ENCODE results near the gene NDUFB10. TPM values are rescaled to one million over a fixed set of nuclear protein-coding genes. Genes with fewer than 3 reads are reported as not detected.
A peak's percentile ranks its signal among the peaks of the same experiment; 100 is the strongest.
"Not testable (repeated sequence)": the region's sequence is repeated elsewhere in the genome, so short reads cannot be mapped to it uniquely, and the experiment has no call there.

Gene NDUFB10
- total RNA-seq, 2 donors from 2014 or later = 219 to 272 TPM

- Histone ChIP-seq H3K4me3 (no peak overlapping the region), H3K27ac (no peak overlapping the region), H3K9me3 (no peaks in the 10 kb centered on the region), H3K4me1 (no peaks in the 10 kb centered on the region), H3K9ac (ENCODE audit: low read depth in 2 of 2, low read length in 2 of 2) (no peak overlapping the region), H3K27me3 (no peaks in the 10 kb centered on the region), H3K36me3 (no peaks in the 10 kb centered on the region)
- DNase-seq = no peak
- intact Hi-C loops (cut with DNase I) = no loop called here
- no peak for TF ChIP-seq CTCF (IDR thresholded peaks at IDR 0.05)
Observed at GRCh38 chr16:1953734-1954133, 5.6 kb upstream of the NDUFB10 start.

GRCh38 chr16:1957434-1958142, 1.8 kb upstream of the NDUFB10 start:
- H3K4me1 ChIP-seq; H3K9ac ChIP-seq (ENCODE audit: low read depth in 2 of 2, low read length in 2 of 2); H3K9me3 ChIP-seq; DNase-seq; H3K27ac ChIP-seq; intact Hi-C loops (cut with DNase I); H3K27me3 ChIP-seq; H3K4me3 ChIP-seq; H3K36me3 ChIP-seq: not testable (repeated sequence)

- DNase-seq; H3K9ac ChIP-seq (ENCODE audit: low read depth in 2 of 2, low read length in 2 of 2); H3K9me3 ChIP-seq; intact Hi-C loops (cut with DNase I); H3K27me3 ChIP-seq; H3K4me3 ChIP-seq; H3K27ac ChIP-seq; H3K36me3 ChIP-seq; H3K4me1 ChIP-seq: not testable (repeated sequence)
Observed at GRCh38 chr16:1958143-1958491, 1.2 kb upstream of the NDUFB10 start.

GRCh38 chr16:1958715-1959268, 546 bp upstream of the NDUFB10 start:
- Histone ChIP-seq H3K4me1 (peaks cover 7% of the 10 kb centered on the region), H3K9ac (ENCODE audit: low read depth in 2 of 2, low read length in 2 of 2) (peak overlapping the region in 1 of 2 donors; percentile 84)

GRCh38 chr16:1960665-1961630, 1.6 kb downstream of the NDUFB10 start:
- H3K27ac ChIP-seq = peak overlapping the region; percentile 6
- no peak for TF ChIP-seq CTCF (IDR thresholded peaks at IDR 0.05)
- H3K4me1 ChIP-seq = peaks cover 7% of the 10 kb centered on the region
- no peaks in the 10 kb centered on the region for H3K36me3 ChIP-seq
- peak overlapping the region; percentile 84 to 89 for H3K9ac ChIP-seq (ENCODE audit: low read depth in 2 of 2, low read length in 2 of 2)
- H3K9me3 ChIP-seq = no peaks in the 10 kb centered on the region
- intact Hi-C loops (cut with DNase I) = no loop called here
- H3K4me3 ChIP-seq = no peak overlapping the region
- no peaks in the 10 kb centered on the region for H3K27me3 ChIP-seq
- no peak for DNase-seq

More at GRCh38 chr16:1958715-1959268, 546 bp upstream of the NDUFB10 start:
- intact Hi-C loops (cut with DNase I) = no loop called here
- no peaks in the 10 kb centered on the region for H3K36me3 ChIP-seq
- DNase-seq = no peak
- no peak for TF ChIP-seq CTCF (IDR thresholded peaks at IDR 0.05)
- no peaks in the 10 kb centered on the region for H3K27me3 ChIP-seq
- H3K9me3 ChIP-seq = no peaks in the 10 kb centered on the region
- H3K27ac ChIP-seq = peak overlapping the region; percentile 79
- H3K4me3 ChIP-seq = peak overlapping the region; percentile 83

- Histone ChIP-seq H3K27ac (no peak overlapping the region), H3K4me3 (no peak overlapping the region), H3K9ac (ENCODE audit: low read depth in 2 of 2, low read length in 2 of 2) (no peak overlapping the region), H3K36me3 (no peaks in the 10 kb centered on the region), H3K4me1 (peaks cover 7% of the 10 kb centered on the region), H3K9me3 (no peaks in the 10 kb centered on the region), H3K27me3 (no peaks in the 10 kb centered on the region)
- intact Hi-C loops (cut with DNase I) = no loop called here
- no peak for DNase-seq
- TF ChIP-seq CTCF (IDR thresholded peaks at IDR 0.05) = no peak
Observed at GRCh38 chr16:1961651-1962067, 2.3 kb downstream of the NDUFB10 start.

GRCh38 chr16:1962161-1963153, 3.1 kb downstream of the NDUFB10 start:
- H3K4me3 ChIP-seq; H3K9me3 ChIP-seq; H3K27ac ChIP-seq; DNase-seq; H3K9ac ChIP-seq (ENCODE audit: low read depth in 2 of 2, low read length in 2 of 2); H3K4me1 ChIP-seq; H3K27me3 ChIP-seq; intact Hi-C loops (cut with DNase I); H3K36me3 ChIP-seq: not testable (repeated sequence)

Measured in colonic mucosa (tissue), 4 donors.